HG03103 (cell line): ENCODE data around the gene GPC6.
"Not testable (repeated sequence)": the region's sequence is repeated elsewhere in the genome, so short reads cannot be mapped to it uniquely, and the experiment has no call there.

Source experiments
- ATAC-seq: cut with Tn5 transposase; IDR thresholded peaks from one replicate; pipeline ENCODE4 v1.9.1; 2021; ENCODE audit warnings: low read depth; ENCODE audit not compliant: unreplicated experiment

Gene GPC6

DNA sequence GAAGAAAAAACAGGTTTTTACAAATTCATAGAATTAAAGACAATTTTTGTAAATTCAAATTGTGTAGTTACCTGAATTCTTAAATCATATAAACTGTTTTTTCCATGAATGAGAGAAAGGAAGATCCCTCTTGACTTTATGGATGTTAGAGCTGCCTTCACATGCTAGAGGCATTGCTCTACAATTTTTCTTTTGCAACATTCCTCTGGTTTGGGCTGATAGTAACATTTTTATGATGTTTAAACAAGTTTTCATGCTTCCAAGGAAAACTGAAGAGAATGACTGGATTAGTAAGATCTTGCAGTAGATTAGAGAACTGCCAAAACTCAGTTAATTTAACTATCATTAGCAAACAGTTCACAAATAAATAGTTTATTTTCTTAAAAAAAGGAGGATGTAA, 250.6 kb downstream of the GPC6 start:
- no peak for ATAC-seq

DNA sequence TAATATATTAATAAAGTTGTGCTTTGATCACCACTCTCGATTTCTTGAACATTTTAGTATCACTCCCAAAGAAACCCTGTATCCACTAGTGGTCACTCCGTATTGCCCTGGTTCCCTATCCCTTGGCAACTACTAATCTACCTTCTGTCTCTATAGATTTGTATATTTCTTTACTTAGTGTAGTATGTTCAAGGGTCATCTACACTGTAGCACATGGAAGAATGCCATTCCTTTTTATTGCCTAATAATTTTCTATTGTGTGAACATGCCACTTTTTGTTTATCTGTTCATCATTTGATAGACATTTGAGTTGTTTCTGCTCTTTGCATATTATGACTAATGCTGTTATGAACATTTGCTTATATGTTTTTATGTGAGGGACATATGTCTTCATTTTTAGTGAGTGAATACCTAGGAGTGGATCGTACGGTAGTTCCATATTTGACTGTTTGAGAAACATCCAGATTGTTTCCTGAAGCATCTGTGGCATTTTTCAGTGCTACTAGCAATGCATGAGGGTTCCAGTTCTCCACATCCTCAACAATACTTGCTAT, 254.0 kb downstream of the GPC6 start:
- no peak for ATAC-seq

DNA sequence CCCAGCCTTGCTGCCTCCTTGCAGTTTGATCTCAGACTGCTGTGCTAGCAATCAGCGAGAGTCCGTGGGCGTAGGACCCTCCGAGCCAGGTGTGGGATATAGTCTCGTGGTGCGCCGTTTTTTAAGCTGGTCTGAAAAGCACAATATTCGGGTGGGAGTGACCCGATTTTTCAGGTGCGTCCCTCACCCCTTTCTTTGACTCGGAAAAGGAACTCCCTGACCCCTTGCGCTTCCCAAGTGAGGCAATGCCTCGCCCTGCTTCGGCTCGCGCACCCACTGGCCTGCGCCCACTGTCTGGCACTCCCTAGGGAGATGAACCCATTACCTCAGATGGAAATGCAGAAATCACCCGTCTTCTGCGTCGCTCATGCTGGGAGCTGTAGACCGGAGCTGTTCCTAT, 269.5 kb downstream of the GPC6 start:
- not testable (repeated sequence) for ATAC-seq

DNA sequence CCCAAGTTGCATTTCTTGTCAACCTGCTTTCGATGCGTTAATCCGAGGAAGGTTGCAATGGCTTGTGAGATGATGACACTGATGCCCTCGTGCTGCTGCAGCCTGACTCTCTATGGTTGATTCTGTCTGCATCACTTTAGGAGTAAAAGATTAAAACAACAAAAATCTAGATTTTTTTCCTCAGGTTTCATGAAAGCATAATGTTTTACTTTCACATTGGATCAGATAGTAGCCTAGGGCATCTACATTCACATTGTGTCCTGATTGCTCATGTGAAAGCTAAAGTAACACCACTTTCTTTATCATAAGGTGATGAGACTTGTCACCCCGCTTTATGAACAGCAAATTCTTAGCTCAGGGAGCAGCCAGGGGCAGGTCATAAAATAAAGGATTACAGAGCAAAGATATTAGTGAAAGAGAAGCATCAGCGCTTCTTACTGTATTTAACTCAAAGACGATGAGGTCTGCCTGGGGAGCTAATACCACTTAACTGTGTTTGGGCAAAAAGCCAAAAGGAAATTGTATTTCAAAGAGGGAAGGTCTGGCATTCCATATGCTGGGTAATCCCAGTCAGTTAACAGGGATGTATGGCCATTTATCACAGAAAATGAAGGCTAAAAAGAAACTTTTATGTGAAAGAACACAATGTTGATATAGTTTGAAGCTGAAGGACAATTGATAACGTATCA, 270.5 kb downstream of the GPC6 start:
- no peak for ATAC-seq

DNA sequence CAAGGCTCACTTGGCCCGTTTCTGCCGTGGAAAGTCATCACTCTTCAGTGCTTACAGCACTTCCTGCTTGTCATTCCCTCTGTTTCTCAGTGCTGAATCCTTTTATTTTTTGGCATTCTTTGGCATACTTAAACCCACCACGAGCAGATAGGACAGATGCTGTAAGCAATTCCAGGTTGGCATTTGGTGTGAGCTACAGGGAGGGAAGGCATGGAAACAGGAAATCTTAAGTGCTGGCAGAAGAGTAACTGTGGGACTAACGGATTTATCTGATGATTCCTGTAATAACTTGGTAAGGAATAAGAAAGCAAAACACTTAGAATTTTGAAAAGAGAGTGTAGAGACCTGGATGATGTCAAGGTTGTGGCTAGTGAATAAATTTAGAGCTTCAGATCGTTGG, 273.4 kb downstream of the GPC6 start:
- no peak for ATAC-seq

DNA sequence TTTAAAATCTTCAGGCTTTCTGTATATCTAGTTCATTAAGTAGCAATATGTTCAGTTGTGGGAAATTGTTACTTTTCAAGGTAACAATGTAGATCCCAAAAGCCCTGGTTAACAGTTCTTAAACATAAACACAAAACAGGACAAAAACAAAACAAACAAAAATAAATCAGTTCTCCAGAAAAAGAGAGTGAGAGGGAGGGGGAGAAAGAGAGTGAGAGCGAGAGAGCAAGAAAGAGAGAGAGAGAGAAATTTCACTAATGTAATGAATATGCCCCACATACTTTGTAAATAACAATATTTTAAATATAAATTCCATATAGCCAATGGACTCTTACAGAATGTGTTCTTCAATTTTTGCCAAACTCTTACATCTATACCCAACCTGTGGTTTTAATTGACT, 275.5 kb downstream of the GPC6 start:
- ATAC-seq = no peak

DNA sequence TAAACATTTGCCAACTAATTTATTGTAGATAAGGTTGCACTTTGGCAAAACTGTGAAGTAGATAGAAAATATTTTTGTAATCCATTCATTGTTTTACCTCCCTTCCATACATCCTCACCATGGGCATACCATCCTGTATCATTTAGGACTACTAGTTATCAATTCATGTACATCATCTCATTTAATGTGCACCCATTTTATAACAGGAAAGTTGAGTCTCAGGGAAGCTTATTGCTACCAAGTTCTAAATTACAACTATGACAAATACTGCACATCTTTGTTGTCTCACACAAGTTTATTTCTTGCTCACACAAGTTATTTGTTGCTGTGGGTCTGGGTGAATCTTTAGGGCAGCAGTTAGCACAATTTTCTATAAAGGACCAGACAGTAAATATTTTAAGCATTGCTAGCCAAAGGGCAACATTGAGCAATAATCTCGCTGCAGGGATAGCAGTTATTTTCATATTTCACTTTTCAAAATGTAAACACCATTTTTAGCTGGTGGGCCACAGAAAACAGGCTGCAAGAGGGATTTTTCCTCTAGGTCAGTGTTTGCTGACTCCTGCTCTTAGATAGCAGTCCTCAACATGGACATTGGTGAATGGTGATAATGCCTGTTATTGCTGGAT, 276.5 kb downstream of the GPC6 start:
- ATAC-seq = no peak

DNA sequence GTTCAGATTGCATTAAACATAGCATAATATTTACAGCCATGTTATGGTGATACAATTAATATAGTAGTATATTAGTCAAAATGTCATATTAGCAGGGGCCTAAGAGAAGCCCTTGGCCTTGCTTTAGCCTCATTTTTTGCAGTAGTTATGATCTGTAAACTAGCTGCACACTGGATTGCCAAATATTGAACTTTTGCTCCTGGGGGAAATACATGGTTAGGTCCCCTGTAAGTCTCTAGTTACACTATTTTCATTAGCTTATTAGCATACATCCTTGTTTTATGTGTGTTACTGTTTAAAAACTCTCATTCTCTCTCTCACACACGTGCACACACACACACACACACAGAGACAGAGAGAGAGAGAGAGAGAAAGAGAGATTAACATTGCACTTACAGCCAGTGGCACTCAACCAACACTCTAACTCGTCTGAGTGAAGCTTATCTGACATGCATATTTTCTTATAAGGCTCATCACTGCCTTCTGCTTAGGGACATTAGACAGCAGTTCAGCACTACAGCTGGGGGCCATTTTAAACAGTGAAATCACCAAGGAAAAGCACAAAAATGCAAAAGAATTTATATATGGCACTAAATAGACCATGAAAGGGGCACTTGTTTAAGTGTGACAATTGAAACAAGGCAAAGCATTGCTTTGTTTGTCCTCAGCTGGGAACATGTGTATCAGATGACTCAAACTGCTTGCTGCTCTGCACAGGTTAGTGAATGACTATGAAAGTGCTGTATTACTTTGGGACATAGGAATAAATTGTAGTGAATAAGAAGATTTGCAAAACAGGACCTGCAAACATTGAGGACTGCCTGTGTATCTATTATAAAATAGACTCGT, 278.7 kb downstream of the GPC6 start:
- ATAC-seq = no peak

DNA sequence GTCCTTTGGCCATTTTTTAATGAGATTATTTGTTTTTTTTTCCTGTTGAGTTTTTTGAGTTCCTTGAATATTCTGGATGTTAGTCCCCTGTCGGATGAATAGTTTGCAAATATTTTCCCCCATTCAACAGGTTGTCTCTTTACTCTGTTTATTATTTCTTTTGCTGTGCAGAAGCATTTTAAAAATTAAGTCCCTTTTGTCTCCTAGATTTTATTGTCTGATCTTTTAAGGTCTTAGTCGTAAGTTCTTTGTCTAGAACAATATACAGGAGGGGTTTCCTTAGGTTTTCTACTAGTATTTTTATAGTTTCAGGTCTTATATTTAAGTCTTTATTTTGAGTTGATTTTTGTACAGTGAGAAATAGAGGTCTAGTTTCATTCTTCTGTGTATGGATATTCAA, 284.4 kb downstream of the GPC6 start:
- no peak for ATAC-seq

DNA sequence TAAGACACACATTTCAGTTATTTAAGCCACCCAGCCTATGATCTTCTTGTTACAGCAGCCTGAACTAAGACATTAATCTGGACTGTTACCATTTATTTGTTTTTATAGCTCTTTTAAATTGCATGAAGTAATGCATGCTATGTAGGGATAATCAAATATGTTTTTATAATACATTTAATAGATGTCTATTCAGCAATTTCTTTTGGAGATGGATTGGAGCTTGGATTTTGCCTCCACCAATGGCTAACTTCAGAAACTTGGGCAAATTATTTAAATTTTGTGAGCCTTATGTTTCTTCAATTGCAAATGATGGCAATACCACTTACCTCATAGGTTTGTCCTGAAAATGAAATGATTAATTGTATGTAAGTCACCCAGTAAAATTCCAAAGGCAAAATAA, 288.7 kb downstream of the GPC6 start:
- ATAC-seq = no peak

DNA sequence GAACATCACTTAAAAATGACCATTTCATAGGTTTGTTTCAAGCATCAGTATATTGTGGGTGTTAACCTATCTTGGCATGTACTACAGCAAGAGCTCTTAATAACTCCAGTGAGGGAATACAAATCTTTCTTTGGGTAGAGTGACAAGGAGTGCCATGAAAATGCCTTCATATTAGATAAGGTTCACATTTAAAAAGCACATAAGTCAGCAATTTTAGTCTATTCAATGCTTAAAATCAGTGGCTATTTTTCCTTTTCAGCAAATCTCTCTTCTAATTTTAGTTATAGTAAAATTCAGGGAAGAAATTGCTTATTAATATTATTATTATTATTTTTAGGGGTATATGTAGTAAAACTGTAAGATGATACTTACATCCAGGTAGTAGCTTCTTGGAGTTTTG, 291.1 kb downstream of the GPC6 start:
- ATAC-seq = no peak

DNA sequence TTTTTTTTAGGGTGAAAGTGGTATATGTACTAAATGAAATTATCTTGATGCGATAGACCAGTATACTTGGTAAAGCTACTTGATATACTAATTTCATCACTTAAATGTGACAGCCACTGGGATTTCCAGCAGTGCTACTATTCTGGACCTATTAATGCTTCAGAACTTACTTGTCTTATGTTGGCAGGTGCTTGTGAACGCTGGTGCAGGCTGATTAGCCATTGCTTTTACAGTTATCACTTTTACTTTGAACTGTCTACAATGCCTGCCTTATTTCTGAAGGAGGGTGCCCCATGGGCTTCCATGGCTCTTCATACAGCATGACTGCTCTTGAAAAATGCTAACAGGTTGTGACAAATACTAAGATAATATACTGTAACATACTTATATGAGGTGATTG, 294.7 kb downstream of the GPC6 start:
- ATAC-seq = no peak

DNA sequence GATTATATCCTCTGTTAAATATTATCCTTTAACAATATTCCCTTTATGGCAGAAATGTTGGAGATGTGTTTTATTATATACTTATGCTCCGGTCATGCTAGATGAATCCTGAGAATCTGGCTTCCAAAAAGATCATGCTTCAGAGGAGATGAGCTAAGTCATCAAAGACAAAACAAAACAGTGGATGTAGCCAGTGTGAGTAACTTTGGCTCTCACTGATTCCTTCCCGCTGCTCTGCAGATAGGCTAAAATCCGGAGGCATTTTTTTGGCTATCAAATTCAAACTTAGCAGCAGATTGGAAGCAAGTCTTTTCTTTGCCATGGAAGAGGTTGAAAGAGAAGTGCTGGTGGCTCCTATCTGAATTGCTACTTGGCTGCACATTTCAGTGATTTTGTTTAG, 295.9 kb downstream of the GPC6 start:
- ATAC-seq = no peak

DNA sequence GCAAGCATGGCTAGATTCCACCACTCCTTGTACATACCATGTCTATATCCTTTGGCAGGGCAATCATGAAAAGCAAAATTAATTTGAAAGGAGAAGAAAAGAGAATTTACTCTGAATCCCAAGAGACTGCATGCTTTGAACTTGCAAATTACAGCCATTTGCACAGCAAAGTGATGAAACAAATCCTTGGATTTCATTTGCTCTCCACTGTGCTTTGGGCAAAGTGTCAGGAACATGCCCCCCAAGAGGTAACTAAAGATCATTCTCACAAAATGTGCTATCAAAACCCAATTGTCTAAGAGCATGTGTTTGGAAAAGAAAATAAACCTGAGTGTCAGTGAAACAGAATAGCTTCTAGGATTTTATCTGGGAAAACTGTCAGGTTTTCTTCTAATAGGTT, 298.5 kb downstream of the GPC6 start:
- ATAC-seq = no peak

DNA sequence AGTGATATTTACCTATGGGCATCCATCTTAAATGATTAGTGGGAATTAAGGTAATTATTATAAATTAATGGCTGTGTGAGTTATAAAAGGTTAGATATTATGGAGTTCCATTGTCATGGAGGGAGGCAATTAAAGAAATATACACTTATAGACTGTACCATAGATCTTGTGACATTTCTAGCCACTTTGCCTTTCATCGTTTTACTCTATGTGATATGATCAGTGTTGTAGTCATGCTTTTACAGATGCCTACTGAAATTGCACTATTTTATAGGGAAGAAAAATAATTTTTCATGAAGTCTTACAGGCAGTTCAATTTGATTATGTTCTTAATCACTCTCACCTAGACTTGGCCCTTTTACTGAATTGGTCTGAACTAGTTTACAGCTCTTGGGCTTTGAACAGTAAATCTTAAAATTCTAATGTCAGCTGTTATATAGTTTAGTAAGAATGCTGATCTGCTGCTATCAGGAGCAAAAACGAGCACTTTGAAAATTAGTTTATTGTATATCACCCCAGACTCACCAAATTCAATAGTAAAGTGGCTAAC, 301.2 kb downstream of the GPC6 start:
- ATAC-seq = no peak

DNA sequence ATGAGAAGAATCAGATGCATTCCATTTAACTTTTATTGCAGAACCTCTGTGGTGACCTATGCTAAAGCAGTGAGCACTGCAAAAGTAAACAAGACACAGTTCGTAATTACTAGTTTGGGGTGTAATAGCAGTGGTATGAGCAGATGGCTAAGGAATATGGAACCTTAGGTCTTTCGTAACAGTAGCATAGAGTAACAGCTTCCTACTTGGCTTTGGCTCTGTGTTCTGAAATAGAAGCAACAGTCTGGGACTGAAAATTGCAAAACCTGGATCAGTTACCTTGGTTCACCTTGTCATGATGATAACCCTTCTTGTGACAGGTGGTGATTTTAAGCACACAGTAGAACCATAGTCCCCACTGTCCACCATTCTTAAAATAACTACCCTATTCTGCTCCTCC, 303.4 kb downstream of the GPC6 start:
- ATAC-seq = no peak

DNA sequence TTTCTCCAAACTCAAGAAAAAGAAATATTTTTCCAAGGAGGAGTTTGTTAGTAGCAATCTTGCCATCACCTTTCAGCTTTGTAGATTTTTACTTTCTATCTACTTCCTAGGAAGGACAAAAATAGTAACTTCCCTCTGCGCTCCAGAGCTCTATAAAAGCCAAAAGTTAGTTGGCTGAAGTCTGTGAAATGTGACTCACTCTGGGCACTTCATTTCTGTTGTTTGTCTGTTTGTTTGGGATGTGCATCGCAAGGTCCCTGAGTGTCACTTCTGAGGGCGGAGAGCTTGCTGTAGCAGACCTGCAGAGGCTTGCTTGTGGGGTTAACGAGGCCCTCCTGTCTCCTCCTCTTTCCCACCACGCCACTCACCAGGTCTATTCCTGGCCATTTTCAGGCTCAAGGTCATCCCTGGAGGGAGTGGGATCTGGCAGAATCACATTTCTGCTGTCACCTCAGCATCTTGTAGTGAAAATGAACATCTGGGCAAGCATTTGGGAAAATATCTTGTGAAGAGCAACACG, 307.6 kb downstream of the GPC6 start:
- ATAC-seq = no peak

DNA sequence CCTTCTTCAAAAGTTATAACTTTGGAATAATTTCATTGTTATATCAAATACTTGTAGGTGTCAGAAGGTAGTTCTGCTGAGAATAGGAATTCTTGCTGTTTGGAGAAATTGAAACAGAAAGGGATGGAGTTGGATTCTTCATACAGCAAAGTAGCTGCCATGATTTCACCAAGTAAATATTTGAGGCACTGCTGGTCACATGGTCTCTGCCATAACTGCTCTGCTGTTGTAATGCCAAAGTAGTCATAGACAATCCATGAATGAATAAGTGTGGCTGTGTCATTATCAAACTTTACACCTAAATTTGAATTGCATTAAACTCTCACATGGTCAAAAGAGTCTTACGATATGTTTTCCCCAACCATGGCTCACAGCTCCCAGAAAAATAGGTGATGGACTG, 308.6 kb downstream of the GPC6 start:
- ATAC-seq = no peak

DNA sequence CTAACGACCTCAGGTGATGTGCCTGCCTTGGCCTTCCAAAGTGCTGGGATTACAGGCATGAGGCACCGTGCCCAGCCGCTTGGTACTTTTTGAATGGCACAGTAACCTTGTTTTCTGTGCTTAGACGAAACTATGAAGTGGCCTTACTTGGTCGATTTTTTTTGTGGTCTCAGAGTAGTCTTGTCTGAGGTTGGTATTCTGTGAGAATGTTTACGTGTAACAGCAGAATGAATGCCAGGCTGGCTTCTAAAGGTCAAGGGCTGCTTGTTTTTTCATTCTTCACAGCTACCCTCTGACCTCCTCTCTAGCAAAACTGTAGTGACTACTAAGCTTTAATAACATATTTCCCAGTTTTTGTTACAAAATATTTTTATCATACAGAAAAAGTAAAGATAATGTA, 313.3 kb downstream of the GPC6 start:
- ATAC-seq = no peak

DNA sequence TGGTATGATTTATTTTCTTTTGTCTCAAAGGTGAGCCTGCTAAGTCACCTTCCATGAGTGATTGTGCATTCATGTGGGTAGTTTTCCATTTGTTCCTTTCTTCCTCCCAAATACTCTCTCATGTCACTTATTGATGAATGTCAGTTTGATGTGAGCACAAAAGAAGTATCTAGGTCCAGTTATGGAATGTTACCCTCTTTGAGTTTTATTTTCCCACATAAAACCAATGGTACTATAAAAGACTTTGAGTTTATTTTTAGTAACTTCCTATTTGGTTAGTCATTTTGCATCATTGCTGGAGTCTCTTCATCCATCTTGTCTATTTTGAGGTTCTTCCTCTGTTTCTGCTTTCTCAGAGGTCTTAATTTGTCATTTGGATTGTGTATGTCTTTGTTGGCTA, 321.3 kb downstream of the GPC6 start:
- no peak for ATAC-seq
